GM19328 (cell line): ENCODE data around the gene COL6A1.
"Not testable (repeated sequence)": the region's sequence is repeated elsewhere in the genome, so short reads cannot be mapped to it uniquely, and the experiment has no call there.

Experiments used
- ATAC-seq: cut with Tn5 transposase; IDR thresholded peaks from one replicate; pipeline ENCODE4 v1.9.1; 2021; ENCODE audit warnings: mild to moderate bottlenecking, moderate library complexity; ENCODE audit not compliant: unreplicated experiment

COL6A1 gene

GRCh38 chr21:46002841-46003574, 21.4 kb downstream of the COL6A1 start:
- ATAC-seq = no peak

- ATAC-seq = no peak
Observed at GRCh38 chr21:46003575-46004007, 22.0 kb downstream of the COL6A1 start.

GRCh38 chr21:46004168-46004861, 22.7 kb downstream of the COL6A1 start:
- ATAC-seq = no peak

- no peak for ATAC-seq
Observed at GRCh38 chr21:46005081-46005480, 23.5 kb downstream of the COL6A1 start.

- no peak for ATAC-seq
Observed at GRCh38 chr21:46005481-46005881, 23.9 kb downstream of the COL6A1 start.

DNA sequence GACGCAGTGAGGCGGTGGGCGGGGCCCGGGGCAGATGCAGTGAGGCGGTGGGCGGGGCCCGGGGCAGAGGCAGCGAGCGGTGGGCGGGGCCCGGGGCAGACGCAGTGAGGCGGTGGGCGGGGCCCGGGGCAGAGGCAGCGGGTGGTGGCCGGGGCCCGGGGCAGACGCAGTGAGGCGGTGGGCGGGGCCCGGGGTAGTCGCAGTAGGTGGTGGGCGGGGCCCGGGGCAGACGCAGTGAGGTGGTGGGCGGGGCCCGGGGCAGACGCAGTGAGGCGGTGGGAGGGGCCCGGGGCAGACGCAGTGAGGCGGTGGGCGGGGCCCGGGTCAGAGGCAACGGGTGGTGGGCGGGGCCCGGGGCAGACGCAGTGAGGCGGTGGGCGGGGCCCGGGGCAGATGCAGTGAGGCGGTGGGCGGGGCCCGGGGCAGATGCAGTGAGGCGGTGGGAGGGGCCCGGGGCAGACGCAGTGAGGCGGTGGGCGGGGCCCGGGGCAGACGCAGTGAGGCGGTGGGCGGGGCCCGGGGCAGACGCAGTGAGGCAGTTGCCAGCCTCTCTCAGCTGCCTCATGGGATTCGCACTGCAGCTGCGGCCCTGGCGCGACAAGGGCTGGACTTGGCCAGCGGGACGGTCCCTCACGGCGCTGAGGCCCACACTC, 24.4 kb downstream of the COL6A1 start:
- not testable (repeated sequence) for ATAC-seq

GRCh38 chr21:46006547-46007491, 25.2 kb downstream of the COL6A1 start:
- ATAC-seq = no peak

DNA sequence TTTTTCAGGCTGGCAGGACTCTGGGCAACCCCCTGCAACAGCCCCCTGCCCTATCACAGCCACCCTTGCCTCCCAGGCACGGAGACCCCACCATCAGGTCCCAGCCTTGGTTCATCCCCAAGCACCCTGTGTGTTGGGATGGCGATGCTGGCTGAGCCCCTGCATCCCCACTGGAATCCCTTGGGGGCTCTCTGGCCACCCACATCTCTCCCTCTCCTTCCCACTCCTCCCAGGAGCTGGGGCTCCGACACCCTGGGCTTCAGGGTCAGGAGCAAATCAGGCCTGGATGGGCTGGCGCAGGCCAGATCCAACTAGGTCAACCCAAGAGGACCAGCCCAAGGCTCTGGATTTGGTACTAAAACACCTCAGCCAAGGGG, 25.9 kb downstream of the COL6A1 start:
- no peak for ATAC-seq

- no peak for ATAC-seq
Observed at GRCh38 chr21:46008893-46009621, 27.5 kb downstream of the COL6A1 start.

GRCh38 chr21:46009951-46010705, 28.6 kb downstream of the COL6A1 start:
- no peak for ATAC-seq

DNA sequence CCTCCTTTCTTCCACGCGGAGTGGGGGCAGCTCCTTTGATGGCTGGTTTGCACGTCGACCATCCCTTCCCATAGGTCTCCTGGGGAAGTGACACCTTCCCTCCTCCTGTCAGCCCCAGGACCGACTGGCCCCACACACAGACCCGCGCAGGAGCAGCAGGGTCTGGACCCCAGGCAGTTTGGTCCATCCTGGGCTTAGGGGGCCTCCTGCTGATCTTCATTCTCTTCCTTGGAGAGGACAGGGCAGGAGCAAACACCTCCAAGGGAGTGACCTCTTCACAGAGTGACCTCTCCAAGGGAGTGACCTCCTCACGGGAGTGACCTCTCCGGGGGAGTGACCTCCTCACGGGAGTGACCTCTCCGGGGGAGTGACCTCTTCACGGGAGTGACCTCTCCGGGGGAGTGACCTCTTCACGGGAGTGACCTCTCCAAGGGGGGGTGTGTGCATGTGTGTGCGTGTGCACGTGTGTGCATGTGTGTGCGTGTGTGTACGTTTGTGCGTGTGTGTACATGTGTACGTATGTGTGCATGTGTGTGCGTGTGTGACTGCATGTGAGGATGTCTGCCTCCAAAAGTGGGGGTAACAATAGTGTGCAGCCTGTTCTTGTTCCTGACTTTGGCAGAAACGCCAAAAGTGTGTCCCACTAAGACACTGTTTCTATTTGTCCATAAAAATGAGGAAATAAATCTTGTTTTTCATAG, 29.8 kb downstream of the COL6A1 start:
- ATAC-seq = no peak

DNA sequence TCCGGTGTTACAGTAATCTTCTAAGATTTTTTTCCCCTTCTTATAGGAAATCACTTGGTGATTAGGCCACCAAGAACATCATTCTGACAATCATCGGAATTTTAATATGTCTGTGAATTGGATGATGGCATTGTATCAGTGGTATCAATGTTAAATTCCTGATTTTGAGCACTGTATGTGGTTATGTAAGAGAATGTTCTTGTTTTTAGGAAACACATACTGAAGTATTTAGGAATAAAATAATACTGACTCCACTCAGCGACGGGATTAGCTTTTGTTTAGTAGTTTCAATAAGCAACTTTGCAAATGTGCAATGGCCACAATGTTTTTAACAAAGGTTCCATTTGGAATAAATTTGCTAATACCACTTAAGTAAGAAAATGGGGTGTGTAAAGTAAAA, 30.6 kb downstream of the COL6A1 start:
- no peak for ATAC-seq

DNA sequence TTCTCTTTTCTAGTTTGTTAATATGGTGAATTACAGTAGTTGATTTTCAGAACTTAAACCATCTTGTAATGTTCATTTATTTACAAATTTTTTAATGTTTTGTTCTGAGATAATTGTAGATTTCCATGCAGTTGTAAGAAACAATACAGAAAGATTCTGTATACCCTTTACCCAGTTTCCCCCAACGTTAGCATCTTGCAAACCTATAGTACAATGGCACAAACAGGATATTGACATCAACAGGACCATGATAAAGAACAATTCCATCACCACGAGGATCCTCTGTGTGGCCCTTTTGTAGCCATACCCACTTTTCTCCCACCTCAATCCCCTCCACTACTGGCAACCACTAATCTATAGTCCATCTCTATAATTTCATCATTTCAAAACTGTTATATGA, 33.3 kb downstream of the COL6A1 start:
- ATAC-seq = no peak

- ATAC-seq = no peak
Observed at GRCh38 chr21:46017148-46017547, 35.6 kb downstream of the COL6A1 start.

GRCh38 chr21:46017695-46018094, 36.1 kb downstream of the COL6A1 start:
- ATAC-seq = no peak

DNA sequence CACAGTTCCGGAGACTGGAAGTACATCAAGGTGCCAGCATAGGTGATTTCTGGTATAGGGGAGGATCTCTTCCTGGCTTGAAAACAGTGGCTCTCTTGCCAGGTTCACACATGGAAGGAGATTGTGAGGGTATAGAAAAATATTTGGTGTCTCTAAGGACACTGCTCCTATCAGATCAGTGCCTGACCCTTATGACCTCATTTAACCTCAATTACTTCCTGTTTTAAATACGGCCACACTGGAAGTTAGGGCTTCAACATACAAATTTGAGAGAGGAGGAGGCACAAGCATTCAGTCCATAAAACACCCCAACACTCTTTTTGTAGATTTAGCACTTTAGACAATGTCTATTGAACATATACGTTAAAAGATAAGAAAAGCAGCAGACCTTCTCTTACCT, 37.0 kb downstream of the COL6A1 start:
- ATAC-seq = no peak

GRCh38 chr21:46020581-46020980, 39.0 kb downstream of the COL6A1 start:
- no peak for ATAC-seq

DNA sequence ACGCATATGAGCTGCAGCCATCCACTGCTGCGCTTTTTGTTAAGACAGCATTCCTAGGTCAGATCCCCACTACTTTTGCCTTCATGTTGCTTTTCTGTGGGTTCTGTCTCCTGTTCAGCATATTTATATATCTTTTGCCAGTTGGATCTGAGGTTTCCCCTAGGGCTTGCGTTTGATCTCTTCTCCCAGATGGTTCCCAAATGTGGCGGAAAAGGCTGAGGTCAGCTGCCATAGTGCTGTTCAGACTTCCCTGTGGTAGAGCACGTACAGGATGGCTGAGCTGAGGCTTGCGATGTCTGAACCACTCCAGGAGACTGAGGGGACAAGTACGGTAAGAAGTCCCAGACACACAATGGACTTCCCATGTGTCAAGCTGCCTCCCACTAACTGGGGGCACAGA, 39.8 kb downstream of the COL6A1 start:
- ATAC-seq = no peak

DNA sequence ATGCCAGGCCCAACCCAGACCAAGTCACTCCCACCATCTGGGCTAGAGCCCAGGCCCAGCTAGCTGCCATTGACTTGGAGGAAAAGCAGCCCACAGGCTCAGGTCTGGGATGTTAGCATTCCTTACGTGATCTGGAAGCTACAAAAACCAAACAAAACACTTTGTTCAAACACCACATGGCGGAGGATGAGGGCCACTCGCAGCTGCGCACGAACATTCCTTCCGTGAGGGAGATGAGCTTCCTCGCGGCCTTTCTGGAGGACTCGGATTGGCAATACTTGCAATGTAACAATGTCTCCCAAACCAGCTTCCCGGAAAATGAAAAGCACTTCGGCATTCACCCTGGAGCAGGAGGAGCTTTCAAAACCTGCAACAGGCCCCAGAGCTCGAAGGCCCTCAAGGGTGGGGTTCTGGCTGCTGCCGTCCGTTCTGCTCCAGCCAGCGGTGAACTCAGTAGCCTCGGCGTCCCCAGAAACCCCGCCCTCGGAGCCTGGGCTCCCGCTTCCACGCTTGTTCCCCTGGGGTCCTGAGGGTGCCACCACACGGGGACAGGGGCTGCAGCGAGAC, 40.5 kb downstream of the COL6A1 start:
- ATAC-seq = no peak
